ENCODE data around the gene AGAP5. TPM values are rescaled to one million over a fixed set of nuclear protein-coding genes. Genes with fewer than 3 reads are reported as not detected.

AGAP5 gene
- total and polyA plus RNA-seq, 2 of the 4 experiments (the other 2 are of a cell fraction), result 1.8 to 4.1 TPM

DNA sequence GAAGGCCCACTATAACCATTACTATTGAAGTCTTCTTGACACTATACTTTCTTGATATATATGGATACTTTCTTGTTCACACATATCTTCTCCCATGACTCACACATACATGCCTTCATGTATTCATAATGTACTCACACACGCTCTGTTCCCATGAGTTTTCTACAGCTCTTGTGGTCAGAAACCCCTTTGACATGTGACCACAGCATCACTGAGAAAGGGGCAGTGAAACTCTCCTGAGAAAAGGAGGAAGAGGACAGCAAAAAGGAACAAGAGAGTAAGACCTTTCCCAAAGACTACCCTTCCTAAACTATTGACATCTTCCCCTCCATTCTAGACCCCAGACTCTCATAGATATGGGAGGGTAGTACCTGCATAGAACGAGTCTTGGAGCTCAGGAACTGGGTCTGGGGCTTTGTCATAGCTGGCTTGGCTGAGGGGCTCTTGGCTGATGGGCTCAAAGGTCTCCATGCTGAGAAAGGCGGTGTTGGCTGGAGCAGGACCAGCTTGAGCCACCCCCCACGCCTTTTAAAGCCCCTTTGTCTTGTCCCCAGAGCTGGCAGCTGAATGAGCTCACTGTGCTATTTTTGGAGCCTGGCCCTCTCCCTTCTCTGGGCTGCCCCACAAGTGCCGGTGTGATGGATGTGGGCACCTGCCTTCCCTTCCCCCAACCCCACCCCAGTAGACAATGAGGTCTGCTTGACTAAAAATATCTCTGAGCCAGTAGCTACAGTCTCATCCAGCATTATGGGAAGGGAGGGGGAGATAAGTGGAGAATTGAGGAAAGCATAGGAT is 47.2 kb downstream of the AGAP5 start:
- H4K5ac ChIP-seq (ENCODE audit: low read depth, low read length), result peak overlapping the region; percentile 79; the same call in 1 of the 2 replicates
- peak overlapping the region; percentile 60 for H2AFZ ChIP-seq (replicated peaks; ENCODE audit: low read length, poor library complexity)
- peak overlapping the region; percentile 99 for H3K23ac ChIP-seq (ENCODE audit: low read depth, low read length)
- WGBS, 2 experiments (ENCODE audit: extremely low coverage in 2 of 2, insufficient read length in 1 of 2), result 100% methylated on average over 1 of the region's 5 CpGs; no CpG with 5 or more reads in 1 of the 2 experiments
- in situ Hi-C loops (cut with MboI; ENCODE audit: low sequenced_read_pairs), result no loop called here
- peak overlapping the region; percentile 99 for H3K4ac ChIP-seq (ENCODE audit: low read depth, low read length)
- ChIA-PET POLR2A (ENCODE audit: unreplicated experiment) (no interaction called here), CTCF (no interaction called here)
- H4K91ac ChIP-seq (ENCODE audit: insufficient read depth, low read depth, low read length), result peak overlapping the region; percentile 99
- peaks cover 25% of the 10 kb centered on the region for H3K9me1 ChIP-seq (ENCODE audit: insufficient read depth, low read length)
- peak overlapping the region; percentile 31; the same call in 1 of the 2 replicates for H2AK5ac ChIP-seq (ENCODE audit: low read depth, low read length)
- H3K56ac ChIP-seq (ENCODE audit: extremely low read depth, insufficient read depth, low read length), result peak overlapping the region; percentile 51; the same call in 1 of the 2 replicates
- peak overlapping the region; percentile 52 to 92; a peak in 3 of 4 replicates for H4K8ac ChIP-seq (ENCODE audit: low read depth in 2 of 2, low read length in 2 of 2)
- dilution Hi-C loops (cut with HindIII; ENCODE audit: low sequenced_read_pairs, unreplicated experiment), result no loop called here
- peak overlapping the region; percentile 99 for H3K14ac ChIP-seq (replicated peaks; ENCODE audit: low read depth, low read length)
- no peak overlapping the region for H3K4me3 ChIP-seq (ENCODE audit: insufficient read depth, low read depth, low read length)
- H3K27ac ChIP-seq (ENCODE audit: insufficient read depth, low read length), result peak overlapping the region; percentile 69
- peak overlapping the region; percentile 99 for H2BK120ac ChIP-seq (ENCODE audit: low read depth, low read length)
- no peaks in the 10 kb centered on the region for H3K36me3 ChIP-seq (ENCODE audit: control insufficient read depth, insufficient read depth, low read length)
- peak overlapping the region; percentile 99 for H2AK9ac ChIP-seq (replicated peaks; ENCODE audit: low read depth, low read length, poor library complexity)
- TF ChIP-seq CHD1 (IDR thresholded peaks at IDR 0.05; ENCODE audit: low read depth, low read length), result no peak
- peak; percentile 66 for TF ChIP-seq FOS (IDR thresholded peaks at IDR 0.05; ENCODE audit: low read depth, low read length)
- TF ChIP-seq RAD21 (IDR thresholded peaks at IDR 0.05; ENCODE audit: low read length), result 0 out of 2 replicates have a peak, but pooled peaks have one; percentile 8
- TF ChIP-seq, protein P1, sequence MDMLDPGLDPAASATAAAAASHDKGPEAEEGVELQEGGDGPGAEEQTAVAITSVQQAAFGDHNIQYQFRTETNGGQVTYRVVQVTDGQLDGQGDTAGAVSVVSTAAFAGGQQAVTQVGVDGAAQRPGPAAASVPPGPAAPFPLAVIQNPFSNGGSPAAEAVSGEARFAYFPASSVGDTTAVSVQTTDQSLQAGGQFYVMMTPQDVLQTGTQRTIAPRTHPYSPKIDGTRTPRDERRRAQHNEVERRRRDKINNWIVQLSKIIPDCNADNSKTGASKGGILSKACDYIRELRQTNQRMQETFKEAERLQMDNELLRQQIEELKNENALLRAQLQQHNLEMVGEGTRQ (IDR thresholded peaks at IDR 0.05; ENCODE audit: low read depth, low read length), result peak; percentile 88
- no peaks in the 10 kb centered on the region for H3K9me3 ChIP-seq (ENCODE audit: control insufficient read depth, insufficient read depth, low read length)
- peak overlapping the region; percentile 99 for H2BK5ac ChIP-seq (ENCODE audit: low read depth, low read length, poor library complexity, severe bottlenecking)
- BruUV-seq (replicated peaks), result no TSS peak
- peak overlapping the region; percentile 18; the same call in 1 of the 2 replicates for H3K9ac ChIP-seq (ENCODE audit: low read depth, low read length)
- H3K18ac ChIP-seq (ENCODE audit: low read depth, low read length), result peak overlapping the region; percentile 86; the same call in 1 of the 2 replicates
- no peaks in the 10 kb centered on the region for H3K27me3 ChIP-seq (ENCODE audit: control insufficient read depth, insufficient read depth, low read length)
- H3K4me1 ChIP-seq (ENCODE audit: control insufficient read depth, insufficient read depth, low read length), result peaks cover 23% of the 10 kb centered on the region
- peak overlapping the region; percentile 99 for H2BK15ac ChIP-seq (ENCODE audit: low read depth, low read length)
- peak overlapping the region; percentile 99 for H2BK20ac ChIP-seq (ENCODE audit: low read depth, low read length)
- intact Hi-C loops (cut with micrococcal nuclease), result no loop called here
- peak; percentile 33 for ATAC-seq (ENCODE audit: low read depth)
- DNase-seq, result peak; percentile 97
- peak overlapping the region; percentile 7; the same call in 1 of the 2 replicates for H3K4me2 ChIP-seq (ENCODE audit: low read depth, low read length)
- peaks cover 0 to 14% of the 10 kb centered on the region in 2 experiments; a peak in 2 of 4 replicates for H3K79me1 ChIP-seq (ENCODE audit: low read depth in 1 of 2, low read length in 2 of 2)
- no peaks in the 10 kb centered on the region for H4K20me1 ChIP-seq (ENCODE audit: insufficient read depth, low read length)
